Activated CD8-positive, alpha-beta T cell treated with anti-CD3 and anti-CD28 coated beads for 36 hours (primary cell): ENCODE measurements around the gene SLC13A4. TPM values are rescaled to one million over a fixed set of nuclear protein-coding genes. Genes with fewer than 3 reads are reported as not detected.
"Not testable (repeated sequence)": the region's sequence is repeated elsewhere in the genome, so short reads cannot be mapped to it uniquely, and the experiment has no call there.

Experiments used
- ATAC-seq: fragments of 200-7000 bp; cut with Tn5 transposase; one replicate; pipeline ENCODE4 v1.10.0; 2021; ENCODE audit warnings: mild to moderate bottlenecking, moderate library complexity
- CTCF ChIA-PET: fragments of 350-600 bp; sonication (Branson Sonifier 250); formaldehyde crosslinking; loops from one replicate; lab custom pipeline; 2021; ENCODE audit warnings: antibody characterized with exemption; lab: Charles Lee
- POLR2A ChIA-PET: fragments of 350-600 bp; sonication (Branson Sonifier 250); formaldehyde crosslinking; loops from one replicate; lab custom pipeline; 2021; ENCODE audit warnings: antibody characterized with exemption; lab: Charles Lee
- DNase-seq: peaks from one replicate; pipeline ENCODE4 v3.0.0-alpha.2; 2020
- H3K27ac Mint-ChIP-seq: one replicate; pipeline ENCODE4 v1.8.0; 2021; ENCODE audit warnings: mild to moderate bottlenecking, mixed read lengths
- H3K27me3 Mint-ChIP-seq: one replicate; pipeline ENCODE4 v1.8.0; 2021; ENCODE audit warnings: mixed read lengths
- H3K36me3 Mint-ChIP-seq: one replicate; pipeline ENCODE4 v1.8.0; 2021; ENCODE audit warnings: low read depth, mixed read lengths
- H3K4me1 Mint-ChIP-seq: one replicate; pipeline ENCODE4 v1.8.0; 2021; ENCODE audit warnings: low read depth, mixed read lengths
- H3K4me3 Mint-ChIP-seq: one replicate; pipeline ENCODE4 v1.8.0; 2021; ENCODE audit warnings: mild to moderate bottlenecking, moderate library complexity, mixed read lengths
- H3K9me3 Mint-ChIP-seq: one replicate; pipeline ENCODE4 v1.8.0; 2021; ENCODE audit warnings: mixed read lengths
- intact Hi-C: fragments of 100-400 bp; cut with micrococcal nuclease; formaldehyde crosslinking; loops from one replicate; pipeline ENCODE4 v1.10.0; 2022
- total RNA-seq, 2 experiments: library from RNA; stranded (reverse); gene quantifications; one replicate each; pipeline ENCODE4 v1.2.3, GENCODE V29; 2021
- TF ChIP-seq, protein P1 (sequence below): fragments of 200-600 bp; IDR thresholded peaks from one replicate; pipeline ENCODE4 v1.8.0; 2022; ENCODE audit warnings: antibody characterized with exemption, mild to moderate bottlenecking

Gene SLC13A4
- total RNA-seq, 2 experiments from 2014 or later, result not detected

DNA sequence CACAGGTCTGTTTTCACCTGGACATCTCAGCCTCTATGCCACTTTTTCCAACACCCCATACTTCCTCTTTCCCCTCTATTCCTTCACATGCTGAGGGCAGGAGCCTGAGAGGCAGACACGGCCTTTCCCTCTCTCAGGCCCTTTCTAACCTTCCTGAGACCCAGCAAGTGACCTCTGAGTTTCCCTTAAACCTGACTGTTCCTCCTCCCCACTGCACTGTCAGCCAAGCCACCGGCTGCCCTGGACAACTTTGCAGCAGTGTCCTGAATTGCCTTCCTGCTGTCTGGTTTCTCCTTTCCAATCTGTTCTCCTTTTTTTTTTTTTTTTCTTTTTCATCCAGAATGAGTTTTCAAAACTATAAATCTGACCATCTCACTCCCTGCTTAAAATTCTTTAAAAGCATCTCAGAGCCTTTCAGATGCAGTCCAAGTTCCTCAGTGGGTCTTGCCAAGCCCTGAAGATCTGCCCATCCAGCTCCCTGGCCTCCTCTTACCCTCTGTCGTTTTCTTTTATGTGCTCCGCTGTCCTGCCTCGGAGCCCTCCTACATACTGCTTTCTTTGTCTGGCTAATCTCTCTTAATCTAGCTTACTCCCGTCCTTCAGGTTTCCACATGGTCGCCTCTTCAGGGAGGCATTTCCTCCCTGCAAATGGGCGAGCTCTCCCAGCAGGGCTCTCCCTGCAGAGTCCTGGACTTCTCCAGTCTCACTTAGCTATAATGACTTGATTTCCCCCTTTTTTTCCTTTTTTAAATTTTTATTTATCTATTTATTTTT, 30.5 kb downstream of the SLC13A4 start:
- H3K36me3 Mint-ChIP-seq, result no peaks in the 10 kb centered on the region
- CTCF ChIA-PET, result interaction anchor here (2.8 kb wide), 1 partner anchor 13 kb away, joined by 9 read pairs; no protein-coding TSS in a partner anchor
- POLR2A ChIA-PET, result no interaction called here
- TF ChIP-seq, protein P1, sequence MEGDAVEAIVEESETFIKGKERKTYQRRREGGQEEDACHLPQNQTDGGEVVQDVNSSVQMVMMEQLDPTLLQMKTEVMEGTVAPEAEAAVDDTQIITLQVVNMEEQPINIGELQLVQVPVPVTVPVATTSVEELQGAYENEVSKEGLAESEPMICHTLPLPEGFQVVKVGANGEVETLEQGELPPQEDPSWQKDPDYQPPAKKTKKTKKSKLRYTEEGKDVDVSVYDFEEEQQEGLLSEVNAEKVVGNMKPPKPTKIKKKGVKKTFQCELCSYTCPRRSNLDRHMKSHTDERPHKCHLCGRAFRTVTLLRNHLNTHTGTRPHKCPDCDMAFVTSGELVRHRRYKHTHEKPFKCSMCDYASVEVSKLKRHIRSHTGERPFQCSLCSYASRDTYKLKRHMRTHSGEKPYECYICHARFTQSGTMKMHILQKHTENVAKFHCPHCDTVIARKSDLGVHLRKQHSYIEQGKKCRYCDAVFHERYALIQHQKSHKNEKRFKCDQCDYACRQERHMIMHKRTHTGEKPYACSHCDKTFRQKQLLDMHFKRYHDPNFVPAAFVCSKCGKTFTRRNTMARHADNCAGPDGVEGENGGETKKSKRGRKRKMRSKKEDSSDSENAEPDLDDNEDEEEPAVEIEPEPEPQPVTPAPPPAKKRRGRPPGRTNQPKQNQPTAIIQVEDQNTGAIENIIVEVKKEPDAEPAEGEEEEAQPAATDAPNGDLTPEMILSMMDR, result no peak
- DNase-seq, result no peak
- H3K4me3 Mint-ChIP-seq, result no peak overlapping the region
- H3K9me3 Mint-ChIP-seq, result no peaks in the 10 kb centered on the region
- intact Hi-C loops, result no loop called here
- no peaks in the 10 kb centered on the region for H3K4me1 Mint-ChIP-seq
- no peaks in the 10 kb centered on the region for H3K27me3 Mint-ChIP-seq
- no peak for ATAC-seq
- no peak overlapping the region for H3K27ac Mint-ChIP-seq

DNA sequence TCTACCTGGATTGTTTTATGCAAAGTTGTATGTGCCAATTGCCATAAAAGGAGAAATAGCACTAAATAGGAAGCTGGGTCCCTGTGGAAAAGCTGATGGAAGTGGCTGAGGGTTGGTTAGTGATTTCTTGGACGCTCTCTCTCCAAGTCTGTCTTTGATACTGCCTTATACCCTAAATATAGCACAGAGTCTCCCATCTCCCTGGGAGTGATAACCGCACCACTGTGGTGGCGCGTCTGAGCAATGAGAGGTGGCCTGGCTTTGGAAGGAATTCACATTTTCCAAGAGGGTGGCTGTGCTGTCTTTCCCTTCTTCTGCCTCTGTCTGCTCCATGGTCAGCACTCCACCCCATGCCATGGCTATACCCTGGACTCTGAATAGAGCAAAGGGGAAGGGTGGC, 34.4 kb downstream of the SLC13A4 start:
- ATAC-seq, result no peak
- DNase-seq, result no peak
- H3K4me1 Mint-ChIP-seq, result no peaks in the 10 kb centered on the region
- no peaks in the 10 kb centered on the region for H3K36me3 Mint-ChIP-seq
- H3K27me3 Mint-ChIP-seq, result no peaks in the 10 kb centered on the region
- H3K27ac Mint-ChIP-seq, result no peak overlapping the region
- no peaks in the 10 kb centered on the region for H3K9me3 Mint-ChIP-seq
- ChIA-PET CTCF (no interaction called here), POLR2A (no interaction called here)
- no peak overlapping the region for H3K4me3 Mint-ChIP-seq
- TF ChIP-seq, protein P1, result no peak
- intact Hi-C loops, result no loop called here

DNA sequence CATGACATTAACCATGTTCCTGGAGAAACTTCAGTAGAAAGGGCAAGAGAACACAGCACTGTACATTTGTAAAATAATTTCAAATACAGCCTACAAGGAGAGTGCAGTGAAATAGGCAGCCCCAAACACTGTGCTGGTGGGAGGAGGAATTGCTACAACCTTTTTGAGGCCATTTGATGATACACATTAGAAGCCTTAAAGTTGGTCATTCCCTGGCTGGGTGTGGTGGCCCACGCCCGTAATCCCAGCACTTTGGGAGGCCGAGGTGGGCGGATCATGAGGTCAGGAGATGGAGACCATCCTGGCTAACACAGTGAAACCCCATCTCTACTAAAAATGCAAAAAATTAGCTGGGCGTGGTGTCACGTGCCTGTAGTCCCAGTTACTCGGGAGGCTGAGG, 35.4 kb downstream of the SLC13A4 start:
- intact Hi-C loops, H3K4me3 Mint-ChIP-seq, DNase-seq, ATAC-seq, CTCF ChIA-PET, POLR2A ChIA-PET, H3K27me3 Mint-ChIP-seq, H3K4me1 Mint-ChIP-seq, H3K9me3 Mint-ChIP-seq, H3K36me3 Mint-ChIP-seq, H3K27ac Mint-ChIP-seq: not testable (repeated sequence)

DNA sequence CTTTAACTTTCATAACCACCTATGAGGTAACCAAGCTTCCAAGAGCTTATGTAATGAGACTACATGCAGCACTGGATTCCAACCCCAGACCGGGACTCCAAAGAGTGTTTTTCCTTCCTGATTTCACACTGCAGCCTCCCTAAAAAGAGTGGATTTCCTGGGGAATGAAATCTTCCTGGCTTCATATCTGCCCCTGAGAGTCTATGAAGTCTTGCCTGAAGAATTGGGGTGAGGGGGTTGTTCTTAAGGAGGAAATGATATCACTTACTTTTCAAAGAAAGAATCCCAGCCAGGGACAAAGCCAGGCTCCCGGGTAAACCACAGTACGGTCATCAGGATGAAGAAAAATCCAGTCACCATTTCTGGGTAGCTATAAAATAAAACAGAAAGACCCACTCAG, 35.9 kb downstream of the SLC13A4 start:
- POLR2A ChIA-PET, result no interaction called here

DNA sequence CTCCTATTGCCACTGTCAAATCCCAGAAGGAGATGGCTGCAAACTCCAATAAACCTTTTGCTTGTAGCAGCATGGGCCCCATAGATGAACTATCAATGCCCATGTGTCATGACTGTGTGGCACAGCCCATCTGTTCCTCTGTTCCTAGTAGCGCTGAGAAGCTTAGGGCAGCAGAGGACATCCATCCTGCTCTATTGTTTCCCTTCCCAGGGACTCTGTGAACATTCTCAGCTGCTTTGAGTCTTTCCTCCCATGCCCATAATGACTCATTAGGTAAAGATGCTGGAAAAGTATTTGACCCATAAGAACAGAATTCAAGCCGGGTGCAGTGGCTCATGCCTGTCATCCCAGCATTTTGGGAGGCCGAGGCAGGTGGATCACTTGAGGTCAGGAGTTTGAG, 37.4 kb downstream of the SLC13A4 start:
- no peaks in the 10 kb centered on the region for H3K27me3 Mint-ChIP-seq
- DNase-seq (no peak), ATAC-seq (no peak)
- no peaks in the 10 kb centered on the region for H3K36me3 Mint-ChIP-seq
- intact Hi-C loops, result no loop called here
- H3K27ac Mint-ChIP-seq, result no peak overlapping the region
- TF ChIP-seq, protein P1, result no peak
- H3K4me3 Mint-ChIP-seq, result no peak overlapping the region
- H3K4me1 Mint-ChIP-seq, result no peaks in the 10 kb centered on the region
- ChIA-PET CTCF (interaction anchor here (1.0 kb wide), 1 partner anchor 416 kb away, joined by 3 read pairs; no protein-coding TSS in a partner anchor), POLR2A (no interaction called here)
- no peaks in the 10 kb centered on the region for H3K9me3 Mint-ChIP-seq

More for the DNA sequence above, 35.9 kb downstream of the SLC13A4 start:
- CTCF ChIA-PET, result no interaction called here
- TF ChIP-seq, protein P1, result no peak
- H3K36me3 Mint-ChIP-seq, result no peaks in the 10 kb centered on the region
- H3K4me3 Mint-ChIP-seq, result no peak overlapping the region
- ATAC-seq, result no peak
- no peaks in the 10 kb centered on the region for H3K27me3 Mint-ChIP-seq
- no peaks in the 10 kb centered on the region for H3K4me1 Mint-ChIP-seq
- no peak for DNase-seq
- H3K9me3 Mint-ChIP-seq, result no peaks in the 10 kb centered on the region
- intact Hi-C loops, result no loop called here
- no peak overlapping the region for H3K27ac Mint-ChIP-seq
